Body of pancreas (tissue), 4 donors: ENCODE measurements around the gene CCDC90B. TPM values are rescaled to one million over a fixed set of nuclear protein-coding genes. Genes with fewer than 3 reads are reported as not detected.

Experiments
- ATAC-seq: fragments of 150-250 bp; one replicate; pipeline ENCODE4 v1.9.1; 2016
- DNase-seq, 4 donors: peaks; one replicate each; pipeline ENCODE4 v3.0.0-alpha.2; 2019
- H3K27ac ChIP-seq, 4 donors: fragments of 200-600 bp; sonication (generic); 1 replicate in 3 of 4; 2 replicates in 1 of 4; pipeline versions ENCODE4 v1.5.1 to v1.6.1; 2016 to 2019; ENCODE audit warnings: mild to moderate bottlenecking in 1 of 4, mixed read lengths in 1 of 4, moderate library complexity in 1 of 4
- H3K27me3 ChIP-seq, 2 donors: fragments of 200-600 bp; sonication (generic); one replicate each; pipeline ENCODE4 v1.6.0; 2016; ENCODE audit warnings: mild to moderate bottlenecking in 1 of 2
- H3K36me3 ChIP-seq, 2 donors: fragments of 200-600 bp; sonication (generic); replicated peaks in 1 of 2; 2 replicates each; pipeline ENCODE4 v1.5.1; 2016; ENCODE audit warnings: low read depth in 2 of 2; ENCODE audit not compliant: insufficient read depth in 1 of 2
- H3K4me1 ChIP-seq: fragments of 200-600 bp; sonication (generic); one replicate; pipeline ENCODE4 v1.6.0; 2016
- H3K4me3 ChIP-seq, 2 donors: fragments of 200-600 bp; sonication (generic); 1 replicate in 1 of 2; 2 replicates in 1 of 2; pipeline ENCODE4 v1.5.1; 2016 to 2019
- H3K9me3 ChIP-seq, 3 donors: fragments of 200-600 bp; sonication (generic); 1 replicate in 2 of 3; 2 replicates in 1 of 3; pipeline ENCODE4 v1.5.1; 2016
- CTCF ChIP-seq, 7 experiments: fragments of 450-650 bp in 4 of 7; fragments of 200-600 bp in 3 of 7; sonication (generic) in 3 of 7; IDR thresholded peaks; one replicate each; pipeline ENCODE4 v1.5.1; 2016 to 2019; ENCODE audit warnings: antibody characterized with exemption in 7 of 7
- POLR2A ChIP-seq, 3 donors: fragments of 450-650 bp; IDR thresholded peaks; one replicate each; pipeline ENCODE4 v1.6.1; 2016; ENCODE audit warnings: antibody characterized with exemption in 3 of 3, mild to moderate bottlenecking in 2 of 3
- WGBS, 2 donors: methylation state at CpG; one replicate each; pipeline ENCODE4 v1.1.5; 2017; 5-methylcytosine and 5-hydroxymethylcytosine counted together
- intact Hi-C: fragments of 100-400 bp; cut with DNase I; formaldehyde crosslinking; loops from one replicate; pipeline ENCODE4 v1.15.1; 2023
- total RNA-seq, 2 donors: library from RNA; depleted of rRNA; stranded (reverse); fragments of >200 nt; gene quantifications; one replicate each; pipeline ENCODE4 v1.1.0, GENCODE V29; 2016

CCDC90B gene
- total RNA-seq, 2 donors from 2014 or later, result 7.3 to 43.6 TPM

GRCh38 chr11:83241291-83241946, 44.7 kb downstream of the CCDC90B start:
- peak; percentile 71 to 83 (median 74) for DNase-seq
- ATAC-seq, result peak; percentile 88
- H3K4me1 ChIP-seq, result peaks cover 2% of the 10 kb centered on the region
- intact Hi-C loops, result no loop called here
- H3K27me3 ChIP-seq, result no peaks in the 10 kb centered on the region
- H3K9me3 ChIP-seq, result no peaks in the 10 kb centered on the region
- TF ChIP-seq CTCF (IDR thresholded peaks at IDR 0.05) (peak in 6 of 7 experiments; percentile 42 to 71 (median 65)), POLR2A (IDR thresholded peaks at IDR 0.05) (no peak)
- no peak overlapping the region for H3K27ac ChIP-seq
- 16% methylated on average over 5 of the region's 5 CpGs for WGBS, 2 donors
- no peak overlapping the region for H3K4me3 ChIP-seq
- H3K36me3 ChIP-seq, result no peaks in the 10 kb centered on the region

- DNase-seq (no peak), ATAC-seq (no peak)
- H3K27me3 ChIP-seq, result no peaks in the 10 kb centered on the region
- intact Hi-C loops, result no loop called here
- TF ChIP-seq CTCF (IDR thresholded peaks at IDR 0.05) (no peak), POLR2A (IDR thresholded peaks at IDR 0.05) (no peak)
- H3K4me3 ChIP-seq, result no peak overlapping the region
- no peaks in the 10 kb centered on the region for H3K36me3 ChIP-seq
- H3K4me1 ChIP-seq, result peaks cover 12% of the 10 kb centered on the region
- H3K27ac ChIP-seq, result no peak overlapping the region
- WGBS, 2 donors, result 54 to 65% methylated on average over 3 of the region's 3 CpGs
- no peaks in the 10 kb centered on the region for H3K9me3 ChIP-seq
Measured at GRCh38 chr11:83238111-83238510, 48.1 kb downstream of the CCDC90B start.

- Histone ChIP-seq H3K36me3 (no peaks in the 10 kb centered on the region), H3K4me3 (no peak overlapping the region), H3K9me3 (no peaks in the 10 kb centered on the region), H3K4me1 (peaks cover 12% of the 10 kb centered on the region), H3K27me3 (no peaks in the 10 kb centered on the region), H3K27ac (no peak overlapping the region)
- DNase-seq (no peak), ATAC-seq (peak; percentile 35)
- intact Hi-C loops, result no loop called here
- TF ChIP-seq CTCF (IDR thresholded peaks at IDR 0.05), result no peak
- TF ChIP-seq POLR2A (IDR thresholded peaks at IDR 0.05), result no peak
- 5 to 12% methylated on average over 1 of the region's 1 CpG for WGBS, 2 donors
Measured at GRCh38 chr11:83235825-83236224, 50.3 kb downstream of the CCDC90B start.

- TF ChIP-seq CTCF (IDR thresholded peaks at IDR 0.05), result no peak
- no peaks in the 10 kb centered on the region for H3K4me1 ChIP-seq
- 94 to 95% methylated on average over 2 of the region's 2 CpGs for WGBS, 2 donors
- H3K9me3 ChIP-seq, result no peaks in the 10 kb centered on the region
- H3K27me3 ChIP-seq, result no peaks in the 10 kb centered on the region
- no peak overlapping the region for H3K4me3 ChIP-seq
- H3K27ac ChIP-seq, result no peak overlapping the region
- DNase-seq (no peak), ATAC-seq (no peak)
- intact Hi-C loops, result no loop called here
- H3K36me3 ChIP-seq, result no peaks in the 10 kb centered on the region
Measured at GRCh38 chr11:83223457-83223856, 62.7 kb downstream of the CCDC90B start.

- WGBS, 2 donors, result 94 to 96% methylated on average over 1 of the region's 1 CpG
- Histone ChIP-seq H3K27ac (no peak overlapping the region), H3K4me3 (no peak overlapping the region), H3K4me1 (no peaks in the 10 kb centered on the region), H3K9me3 (no peaks in the 10 kb centered on the region), H3K36me3 (no peaks in the 10 kb centered on the region), H3K27me3 (no peaks in the 10 kb centered on the region)
- DNase-seq, result no peak
- intact Hi-C loops, result no loop called here
- no peak for ATAC-seq
- TF ChIP-seq CTCF (IDR thresholded peaks at IDR 0.05), result no peak
- TF ChIP-seq POLR2A (IDR thresholded peaks at IDR 0.05), result no peak
Measured at GRCh38 chr11:83222499-83222898, 63.7 kb downstream of the CCDC90B start.
